ENCODE results near the gene OSBPL8. TPM values are rescaled to one million over a fixed set of nuclear protein-coding genes. Genes with fewer than 3 reads are reported as not detected.

The OSBPL8 gene
- total RNA-seq, 2 experiments from 2014 or later = 154 to 160 TPM

- no peak overlapping the region for H3K4me3 Mint-ChIP-seq
- ATAC-seq (ENCODE audit: poor library complexity) = no peak
- no peaks in the 10 kb centered on the region for H3K27me3 Mint-ChIP-seq
- Histone ChIP-seq H3K27ac (ENCODE audit: low read depth in 1 of 2, low read length in 2 of 2) (no peak overlapping the region), H3K9me3 (ENCODE audit: control insufficient read depth in 1 of 2, insufficient read depth in 1 of 2, low read length in 2 of 2) (peaks cover 0 to 27% of the 10 kb centered on the region in 2 experiments), H3K4me3 (ENCODE audit: low read length) (no peak overlapping the region), H3K27me3 (ENCODE audit: control insufficient read depth in 1 of 2, insufficient read depth in 2 of 2, low read length in 2 of 2) (no peaks in the 10 kb centered on the region), H3K36me3 (ENCODE audit: insufficient read depth, low read length) (peaks cover 4% of the 10 kb centered on the region), H3K4me1 (ENCODE audit: insufficient read depth, low read length) (no peaks in the 10 kb centered on the region)
- DNase-seq = no peak
- intact Hi-C loops (cut with DNase I, micrococcal nuclease) = no loop called here
- ChIA-PET CTCF (interaction anchor here (1.3 kb wide), 1 partner anchor 14 kb away, joined by 3 read pairs; no protein-coding TSS in a partner anchor), POLR2A (interaction anchor here (1.0 to 1.7 kb wide), 3 partner anchors 47 to 341 kb away, joined by 3 to 4 read pairs (median 3); partner anchors contain the start of gene ZDHHC17)
- TF ChIP-seq, protein P1, sequence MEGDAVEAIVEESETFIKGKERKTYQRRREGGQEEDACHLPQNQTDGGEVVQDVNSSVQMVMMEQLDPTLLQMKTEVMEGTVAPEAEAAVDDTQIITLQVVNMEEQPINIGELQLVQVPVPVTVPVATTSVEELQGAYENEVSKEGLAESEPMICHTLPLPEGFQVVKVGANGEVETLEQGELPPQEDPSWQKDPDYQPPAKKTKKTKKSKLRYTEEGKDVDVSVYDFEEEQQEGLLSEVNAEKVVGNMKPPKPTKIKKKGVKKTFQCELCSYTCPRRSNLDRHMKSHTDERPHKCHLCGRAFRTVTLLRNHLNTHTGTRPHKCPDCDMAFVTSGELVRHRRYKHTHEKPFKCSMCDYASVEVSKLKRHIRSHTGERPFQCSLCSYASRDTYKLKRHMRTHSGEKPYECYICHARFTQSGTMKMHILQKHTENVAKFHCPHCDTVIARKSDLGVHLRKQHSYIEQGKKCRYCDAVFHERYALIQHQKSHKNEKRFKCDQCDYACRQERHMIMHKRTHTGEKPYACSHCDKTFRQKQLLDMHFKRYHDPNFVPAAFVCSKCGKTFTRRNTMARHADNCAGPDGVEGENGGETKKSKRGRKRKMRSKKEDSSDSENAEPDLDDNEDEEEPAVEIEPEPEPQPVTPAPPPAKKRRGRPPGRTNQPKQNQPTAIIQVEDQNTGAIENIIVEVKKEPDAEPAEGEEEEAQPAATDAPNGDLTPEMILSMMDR (IDR thresholded peaks at IDR 0.05) = no peak
- peaks cover 3% of the 10 kb centered on the region for H3K9me3 Mint-ChIP-seq
- H3K4me1 Mint-ChIP-seq (ENCODE audit: low read depth) = peaks cover 43% of the 10 kb centered on the region
- no peak overlapping the region for H3K27ac Mint-ChIP-seq
- peaks cover 41% of the 10 kb centered on the region for H3K36me3 Mint-ChIP-seq (ENCODE audit: low read depth)
Observed at GRCh38 chr12:76422543-76423438, 136.8 kb downstream of the OSBPL8 start.

GRCh38 chr12:76422154-76422542 lies 137.4 kb downstream of the OSBPL8 start:
- DNase-seq = no peak
- H3K9me3 ChIP-seq (ENCODE audit: control insufficient read depth in 1 of 2, insufficient read depth in 1 of 2, low read length in 2 of 2) = peaks cover 0 to 27% of the 10 kb centered on the region in 2 experiments
- H3K4me3 ChIP-seq (ENCODE audit: low read length) = no peak overlapping the region
- no peaks in the 10 kb centered on the region for H3K27me3 ChIP-seq (ENCODE audit: control insufficient read depth in 1 of 2, insufficient read depth in 2 of 2, low read length in 2 of 2)
- Mint-ChIP-seq H3K9me3 (peaks cover 3% of the 10 kb centered on the region), H3K27ac (no peak overlapping the region), H3K4me1 (ENCODE audit: low read depth) (peaks cover 50% of the 10 kb centered on the region), H3K27me3 (no peaks in the 10 kb centered on the region), H3K4me3 (no peak overlapping the region), H3K36me3 (ENCODE audit: low read depth) (peaks cover 40% of the 10 kb centered on the region)
- intact Hi-C loops (cut with DNase I, micrococcal nuclease) = no loop called here
- POLR2A ChIA-PET = interaction anchor here (1.0 to 1.7 kb wide), 3 partner anchors 48 to 341 kb away, joined by 3 to 4 read pairs (median 3); partner anchors contain the start of gene ZDHHC17
- TF ChIP-seq, protein P1 (IDR thresholded peaks at IDR 0.05) = no peak
- no peak overlapping the region for H3K27ac ChIP-seq (ENCODE audit: low read depth in 1 of 2, low read length in 2 of 2)
- H3K36me3 ChIP-seq (ENCODE audit: insufficient read depth, low read length) = peaks cover 4% of the 10 kb centered on the region
- ATAC-seq (ENCODE audit: poor library complexity) = no peak
- CTCF ChIA-PET = interaction anchor here (1.3 kb wide), 1 partner anchor 13 kb away, joined by 3 read pairs; no protein-coding TSS in a partner anchor
- H3K4me1 ChIP-seq (ENCODE audit: insufficient read depth, low read length) = no peaks in the 10 kb centered on the region

GRCh38 chr12:76421046-76421445 lies 138.5 kb downstream of the OSBPL8 start:
- H3K36me3 Mint-ChIP-seq (ENCODE audit: low read depth) = peaks cover 29% of the 10 kb centered on the region
- H3K4me3 Mint-ChIP-seq = no peak overlapping the region
- CTCF ChIA-PET = interaction anchor here (0.7 to 1.5 kb wide), 3 partner anchors 12 to 20 kb away, joined by 3 to 4 read pairs (median 4); no protein-coding TSS in a partner anchor

More at GRCh38 chr12:76421046-76421445, 138.5 kb downstream of the OSBPL8 start:
- intact Hi-C loops (cut with DNase I, micrococcal nuclease) = no loop called here
- TF ChIP-seq, protein P1 (IDR thresholded peaks at IDR 0.05) = no peak
- Histone ChIP-seq H3K4me3 (ENCODE audit: low read length) (no peak overlapping the region), H3K36me3 (ENCODE audit: insufficient read depth, low read length) (peaks cover 4% of the 10 kb centered on the region), H3K27ac (ENCODE audit: low read depth in 1 of 2, low read length in 2 of 2) (no peak overlapping the region), H3K27me3 (ENCODE audit: control insufficient read depth in 1 of 2, insufficient read depth in 2 of 2, low read length in 2 of 2) (no peaks in the 10 kb centered on the region), H3K4me1 (ENCODE audit: insufficient read depth, low read length) (no peaks in the 10 kb centered on the region), H3K9me3 (ENCODE audit: control insufficient read depth in 1 of 2, insufficient read depth in 1 of 2, low read length in 2 of 2) (peaks cover 0 to 16% of the 10 kb centered on the region in 2 experiments)
- H3K27ac Mint-ChIP-seq = no peak overlapping the region
- DNase-seq (no peak), ATAC-seq (ENCODE audit: poor library complexity) (no peak)
- H3K4me1 Mint-ChIP-seq (ENCODE audit: low read depth) = peaks cover 47% of the 10 kb centered on the region
- POLR2A ChIA-PET = interaction anchor here (1.7 kb wide), 1 partner anchor 49 kb away, joined by 3 read pairs; no protein-coding TSS in a partner anchor
- no peaks in the 10 kb centered on the region for H3K27me3 Mint-ChIP-seq
- no peaks in the 10 kb centered on the region for H3K9me3 Mint-ChIP-seq

All from CD4-positive, alpha-beta T cell (primary cell).